Right lobe of liver (tissue), 6 donors: ENCODE data around the gene NSUN3. TPM values are rescaled to one million over a fixed set of nuclear protein-coding genes. Genes with fewer than 3 reads are reported as not detected.

Experiments
- ATAC-seq, 4 donors: fragments of 200-7000 bp; cut with Tn5 transposase; one replicate each; pipeline ENCODE4 v1.9.1; 2020; ENCODE audit warnings: mild to moderate bottlenecking in 4 of 4, moderate library complexity in 4 of 4
- DNase-seq, 3 donors: peaks; one replicate each; pipeline ENCODE4 v3.0.0-alpha.2; 2020
- H3K27ac ChIP-seq, 3 donors: fragments of 200-600 bp; one replicate each; pipeline ENCODE4 v1.8.0; 2022
- H3K27me3 ChIP-seq, 2 donors: fragments of 200-600 bp; one replicate each; pipeline ENCODE4 v1.8.0; 2022
- H3K36me3 ChIP-seq, 4 donors: fragments of 200-600 bp; sonication (generic) in 1 of 4; one replicate each; pipeline versions ENCODE4 v1.5.1 to v1.8.0; 2017 to 2022; ENCODE audit warnings: control low read depth in 1 of 4
- H3K4me1 ChIP-seq, 4 donors: fragments of 200-600 bp; sonication (generic) in 1 of 4; one replicate each; pipeline versions ENCODE4 v1.5.1 to v1.8.0; 2017 to 2022; ENCODE audit warnings: control low read depth in 1 of 4
- H3K4me3 ChIP-seq, 3 donors: fragments of 200-600 bp; one replicate each; pipeline ENCODE4 v1.8.0; 2022
- H3K9me3 ChIP-seq, 4 donors: fragments of 200-600 bp; sonication (generic) in 1 of 4; one replicate each; pipeline versions ENCODE4 v1.5.1 to v1.8.0; 2017 to 2022; ENCODE audit warnings: control low read depth in 1 of 4
- CTCF ChIP-seq, 4 donors: fragments of 200-600 bp in 3 of 4; fragments of 450-650 bp in 1 of 4; IDR thresholded peaks; one replicate each; pipeline versions ENCODE4 v1.5.1 to v1.8.0; 2016 to 2022; ENCODE audit warnings: antibody characterized with exemption in 4 of 4, mild to moderate bottlenecking in 2 of 4
- POLR2A ChIP-seq: fragments of 450-650 bp; IDR thresholded peaks from one replicate; pipeline ENCODE4 v1.6.1; 2017; ENCODE audit warnings: antibody characterized with exemption, mild to moderate bottlenecking
- WGBS: methylation state at CpG from one replicate; pipeline ENCODE4 v1.1.6; 2018; ENCODE audit warnings: low coverage, low lambda C conversion rate; ENCODE audit not compliant: insufficient coverage; ENCODE audit errors: missing lambda C conversion rate; 5-methylcytosine and 5-hydroxymethylcytosine counted together
- intact Hi-C, 2 donors: fragments of 100-400 bp; cut with DNase I; formaldehyde crosslinking; loops; one replicate each; pipeline versions ENCODE4 v1.11.2 to v1.14.1; 2022
- total RNA-seq, 6 experiments: library from RNA; depleted of rRNA in 2 of 6; stranded (reverse); fragments of >200 nt in 2 of 6; fragmentation: NEBNext Ultra II Directional in 3 of 6; extraction: Animal tissue kit (Norgen Biotek cat#: 25700) in 3 of 6; gene quantifications; one replicate each; pipeline versions ENCODE4 v1.1.0 to v1.2.4, GENCODE V29; 2016 to 2023
- donor health status: DM: no; HTN: yes; CAD: no.
- donor health status: DM: no; HTN: no; CAD: no.
- donor health status: DM: no; HTN: no; CAD: no.
- donor health status: DM: no; HTN: yes; CAD: no.
- donor health status: DM: no; HTN: yes; CAD: no.

NSUN3 gene
- total RNA-seq, 6 experiments from 2014 or later: 4.9 to 6.2 (median 5.6) TPM

- no peak overlapping the region for H3K27ac ChIP-seq
- H3K4me3 ChIP-seq: no peak overlapping the region
- peaks cover 0 to 16% (median 3%) of the 10 kb centered on the region in 4 donors for H3K4me1 ChIP-seq
- 89% methylated on average over 11 of the region's 13 CpGs for WGBS
- H3K9me3 ChIP-seq: no peaks in the 10 kb centered on the region
- H3K36me3 ChIP-seq: no peaks in the 10 kb centered on the region
- DNase-seq: no peak
- intact Hi-C loops: loop anchor here in 1 of 2 donors (10.0 kb wide), 1 partner anchor 56 kb away; no protein-coding TSS in a partner anchor
- H3K27me3 ChIP-seq: no peaks in the 10 kb centered on the region
- no peak for ATAC-seq
- TF ChIP-seq POLR2A: no peak
- no peak for TF ChIP-seq CTCF (IDR thresholded peaks at IDR 0.05)
Measured at GRCh38 chr3:94061297-94061696, 1.6 kb upstream of the NSUN3 start.

GRCh38 chr3:94063496-94064119 is 747 bp downstream of the NSUN3 start:
- H3K27me3 ChIP-seq: no peaks in the 10 kb centered on the region
- H3K27ac ChIP-seq: peak overlapping the region; percentile 61 to 90 (median 89)
- DNase-seq (no peak), ATAC-seq (no peak)
- TF ChIP-seq CTCF (IDR thresholded peaks at IDR 0.05) (no peak), POLR2A (no peak)
- intact Hi-C loops: loop anchor here in 1 of 2 donors (10.0 kb wide), 1 partner anchor 59 kb away; no protein-coding TSS in a partner anchor
- H3K4me1 ChIP-seq: peaks cover 0 to 16% (median 3%) of the 10 kb centered on the region in 4 donors
- 45% methylated on average over 17 of the region's 17 CpGs for WGBS
- H3K36me3 ChIP-seq: no peaks in the 10 kb centered on the region
- no peaks in the 10 kb centered on the region for H3K9me3 ChIP-seq
- H3K4me3 ChIP-seq: peak overlapping the region; percentile 56 to 85 (median 62)

- TF ChIP-seq CTCF (IDR thresholded peaks at IDR 0.05) (no peak), POLR2A (no peak)
- Histone ChIP-seq H3K4me1 (peaks cover 0 to 16% (median 3%) of the 10 kb centered on the region in 4 donors), H3K27ac (no peak overlapping the region), H3K27me3 (no peaks in the 10 kb centered on the region), H3K4me3 (no peak overlapping the region), H3K9me3 (no peaks in the 10 kb centered on the region), H3K36me3 (no peaks in the 10 kb centered on the region)
- DNase-seq (no peak), ATAC-seq (no peak)
- intact Hi-C loops: loop anchor here in 1 of 2 donors (10.0 kb wide), 1 partner anchor 60 kb away; no protein-coding TSS in a partner anchor
- WGBS: 67% methylated on average over 6 of the region's 6 CpGs
Measured at GRCh38 chr3:94064243-94064860, 1.5 kb downstream of the NSUN3 start.

- WGBS: 70% methylated on average over 1 of the region's 1 CpG
- Histone ChIP-seq H3K27ac (no peak overlapping the region), H3K4me3 (no peak overlapping the region), H3K4me1 (peaks cover 0 to 16% (median 3%) of the 10 kb centered on the region in 4 donors), H3K27me3 (no peaks in the 10 kb centered on the region), H3K9me3 (no peaks in the 10 kb centered on the region), H3K36me3 (no peaks in the 10 kb centered on the region)
- intact Hi-C loops: loop anchor here in 1 of 2 donors (10.0 kb wide), 1 partner anchor 60 kb away; no protein-coding TSS in a partner anchor
- TF ChIP-seq CTCF (IDR thresholded peaks at IDR 0.05): no peak
- TF ChIP-seq POLR2A: no peak
- no peak for DNase-seq
- ATAC-seq: no peak
Measured at GRCh38 chr3:94065122-94065521, 2.3 kb downstream of the NSUN3 start.
